Effector CD8-positive, alpha-beta T cell (primary cell): ENCODE data around the gene LHPP.
A peak's percentile ranks its signal among the peaks of the same experiment; 100 is the strongest.
"Not testable (repeated sequence)": the region's sequence is repeated elsewhere in the genome, so short reads cannot be mapped to it uniquely, and the experiment has no call there.

Experiments
- DNase-seq: peaks from one replicate; lab custom pipeline; 2025; lab: John Stamatoyannopoulos, UW

The LHPP gene

GRCh38 chr10:124537166-124537725, 75.6 kb downstream of the LHPP start:
- no peak for DNase-seq

GRCh38 chr10:124537891-124538290, 76.3 kb downstream of the LHPP start:
- DNase-seq = no peak

- DNase-seq = no peak
Measured at GRCh38 chr10:124538706-124539105, 77.1 kb downstream of the LHPP start.

GRCh38 chr10:124539935-124540641, 78.5 kb downstream of the LHPP start:
- DNase-seq = peak; percentile 46

GRCh38 chr10:124541076-124541903, 79.7 kb downstream of the LHPP start:
- no peak for DNase-seq

- DNase-seq = no peak
Measured at GRCh38 chr10:124542336-124542735, 80.7 kb downstream of the LHPP start.

GRCh38 chr10:124543146-124543545, 81.5 kb downstream of the LHPP start:
- DNase-seq = no peak

GRCh38 chr10:124543971-124544370, 82.3 kb downstream of the LHPP start:
- no peak for DNase-seq

GRCh38 chr10:124544711-124545110, 83.1 kb downstream of the LHPP start:
- DNase-seq = no peak

GRCh38 chr10:124545351-124546054, 83.9 kb downstream of the LHPP start:
- DNase-seq = no peak

GRCh38 chr10:124546055-124546369, 84.4 kb downstream of the LHPP start:
- DNase-seq = no peak

- no peak for DNase-seq
Measured at GRCh38 chr10:124546957-124547646, 85.5 kb downstream of the LHPP start.

- DNase-seq = no peak
Measured at GRCh38 chr10:124547647-124548168, 86.1 kb downstream of the LHPP start.

- DNase-seq = not testable (repeated sequence)
Measured at GRCh38 chr10:124549171-124549570, 87.5 kb downstream of the LHPP start.

GRCh38 chr10:124550293-124551034, 88.8 kb downstream of the LHPP start:
- no peak for DNase-seq

GRCh38 chr10:124551097-124551496, 89.5 kb downstream of the LHPP start:
- DNase-seq = no peak

- no peak for DNase-seq
Measured at GRCh38 chr10:124551755-124552154, 90.1 kb downstream of the LHPP start.

GRCh38 chr10:124552691-124553276, 91.2 kb downstream of the LHPP start:
- no peak for DNase-seq

- DNase-seq = no peak
Measured at GRCh38 chr10:124554085-124554858, 92.6 kb downstream of the LHPP start.

GRCh38 chr10:124557167-124557566, 95.5 kb downstream of the LHPP start:
- no peak for DNase-seq
